Neural progenitor cell (in vitro differentiated cells): ENCODE results near the gene GNB1.

ENCODE experiments used
- CTCF ChIP-seq: fragments of 200-600 bp; sonication (generic); IDR thresholded peaks from 2 replicates; pipeline ENCODE4 v1.5.1; 2017; ENCODE audit warnings: antibody characterized with exemption, mild to moderate bottlenecking
- EZH2 ChIP-seq: fragments of 200-600 bp; sonication (generic); IDR thresholded peaks from 2 replicates; pipeline ENCODE4 v1.6.1; 2017; ENCODE audit warnings: antibody characterized with exemption, mild to moderate bottlenecking, moderate library complexity
- EZH2phosphoT487 ChIP-seq: fragments of 200-600 bp; sonication (generic); IDR thresholded peaks from 2 replicates; pipeline ENCODE4 v1.6.1; 2017; ENCODE audit warnings: antibody characterized with exemption

GRCh38 chr1:1889090-1889750 is 1.7 kb downstream of the GNB1 start:
- no peak for TF ChIP-seq CTCF
- TF ChIP-seq EZH2: no peak
- no peak for TF ChIP-seq EZH2phosphoT487
